Lower leg skin (tissue), 4 donors: ENCODE measurements around the gene TAOK3. TPM values are rescaled to one million over a fixed set of nuclear protein-coding genes. Genes with fewer than 3 reads are reported as not detected.

Source experiments
- DNase-seq, 2 donors: peaks; one replicate each; pipeline ENCODE4 v3.0.0-alpha.2; 2019; ENCODE audit warnings: low spot score in 2 of 2
- H3K4me3 ChIP-seq: fragments of 200-600 bp; sonication (generic); 2 replicates; pipeline ENCODE4 v1.5.1; 2017; ENCODE audit warnings: mild to moderate bottlenecking, low read depth; ENCODE audit not compliant: poor library complexity, severe bottlenecking
- POLR2A ChIP-seq, 2 donors: fragments of 450-650 bp; IDR thresholded peaks; one replicate each; pipeline ENCODE4 v1.6.1; 2016 to 2017; ENCODE audit warnings: antibody characterized with exemption in 2 of 2, mild to moderate bottlenecking in 1 of 2, moderate library complexity in 1 of 2
- WGBS, 2 donors: methylation state at CpG; one replicate each; pipeline ENCODE4 v1.1.5; 2018; 5-methylcytosine and 5-hydroxymethylcytosine counted together
- intact Hi-C: fragments of 100-400 bp; cut with DNase I; formaldehyde crosslinking; loops from one replicate; pipeline ENCODE4 v1.15.0; 2023; ENCODE audit warnings: low total_unique reads
- total RNA-seq, 4 donors: library from RNA; depleted of rRNA; stranded (reverse); fragments of >200 nt; gene quantifications; one replicate each; pipeline ENCODE4 v1.1.0, GENCODE V29; 2016
- TF ChIP-seq, protein P1 (sequence below), 3 donors: fragments of 450-650 bp; IDR thresholded peaks; one replicate each; pipeline ENCODE4 v1.5.1; 2016; ENCODE audit warnings: antibody characterized with exemption in 3 of 3, mild to moderate bottlenecking in 3 of 3, moderate library complexity in 2 of 3

TAOK3 gene
- total RNA-seq, 4 donors from 2014 or later: 15.7 to 46.6 (median 24.7) TPM

DNA sequence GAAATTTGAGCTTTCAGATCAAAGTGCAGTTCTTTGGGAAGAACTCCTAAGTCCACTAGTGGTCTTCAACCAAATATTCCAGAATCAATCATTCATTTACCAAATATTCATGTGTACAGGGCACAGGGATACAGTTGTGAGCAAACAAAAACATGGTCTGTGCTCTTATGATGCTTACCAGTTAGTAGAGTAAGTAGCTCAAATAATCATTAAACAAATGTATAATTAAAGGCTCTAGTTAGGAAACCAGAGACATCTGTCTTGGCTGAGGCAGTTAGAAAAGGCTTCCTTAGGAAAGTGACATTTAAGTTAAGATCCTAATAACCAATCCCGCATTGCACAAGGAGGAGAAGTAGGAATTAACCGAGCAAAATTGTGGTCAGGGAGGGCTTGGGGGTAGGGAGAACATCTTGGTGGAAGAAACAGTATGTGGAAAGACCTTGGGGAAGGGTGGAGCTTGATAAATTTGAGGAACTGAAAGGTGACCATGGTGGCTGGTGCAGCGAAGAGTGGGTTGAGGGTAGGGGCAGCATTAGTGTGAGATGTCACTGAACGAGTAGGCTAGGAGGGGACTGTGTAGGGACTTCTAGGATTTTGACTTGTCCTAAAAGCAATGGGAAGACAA, 196.8 kb downstream of the TAOK3 start:
- TF ChIP-seq, protein P1, sequence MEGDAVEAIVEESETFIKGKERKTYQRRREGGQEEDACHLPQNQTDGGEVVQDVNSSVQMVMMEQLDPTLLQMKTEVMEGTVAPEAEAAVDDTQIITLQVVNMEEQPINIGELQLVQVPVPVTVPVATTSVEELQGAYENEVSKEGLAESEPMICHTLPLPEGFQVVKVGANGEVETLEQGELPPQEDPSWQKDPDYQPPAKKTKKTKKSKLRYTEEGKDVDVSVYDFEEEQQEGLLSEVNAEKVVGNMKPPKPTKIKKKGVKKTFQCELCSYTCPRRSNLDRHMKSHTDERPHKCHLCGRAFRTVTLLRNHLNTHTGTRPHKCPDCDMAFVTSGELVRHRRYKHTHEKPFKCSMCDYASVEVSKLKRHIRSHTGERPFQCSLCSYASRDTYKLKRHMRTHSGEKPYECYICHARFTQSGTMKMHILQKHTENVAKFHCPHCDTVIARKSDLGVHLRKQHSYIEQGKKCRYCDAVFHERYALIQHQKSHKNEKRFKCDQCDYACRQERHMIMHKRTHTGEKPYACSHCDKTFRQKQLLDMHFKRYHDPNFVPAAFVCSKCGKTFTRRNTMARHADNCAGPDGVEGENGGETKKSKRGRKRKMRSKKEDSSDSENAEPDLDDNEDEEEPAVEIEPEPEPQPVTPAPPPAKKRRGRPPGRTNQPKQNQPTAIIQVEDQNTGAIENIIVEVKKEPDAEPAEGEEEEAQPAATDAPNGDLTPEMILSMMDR (IDR thresholded peaks at IDR 0.05): no peak
- no peak for TF ChIP-seq POLR2A (IDR thresholded peaks at IDR 0.05)
- intact Hi-C loops: no loop called here
- 88 to 91% methylated on average over 4 of the region's 4 CpGs for WGBS, 2 donors
- H3K4me3 ChIP-seq: no peak overlapping the region
- no peak for DNase-seq

GRCh38 chr12:118166946-118167345, 205.8 kb downstream of the TAOK3 start:
- WGBS, 2 donors: 74 to 77% methylated on average over 2 of the region's 2 CpGs
- DNase-seq: no peak
- intact Hi-C loops: no loop called here
- TF ChIP-seq, protein P1 (IDR thresholded peaks at IDR 0.05): no peak
- TF ChIP-seq POLR2A (IDR thresholded peaks at IDR 0.05): no peak
- no peak overlapping the region for H3K4me3 ChIP-seq

- TF ChIP-seq, protein P1 (IDR thresholded peaks at IDR 0.05): no peak
- TF ChIP-seq POLR2A (IDR thresholded peaks at IDR 0.05): no peak
- DNase-seq: no peak
- intact Hi-C loops: no loop called here
- 60 to 62% methylated on average over 6 of the region's 6 CpGs for WGBS, 2 donors
- H3K4me3 ChIP-seq: no peak overlapping the region
Observed at GRCh38 chr12:118164798-118165486, 207.8 kb downstream of the TAOK3 start.

- 98 to 99% methylated on average over 3 of the region's 3 CpGs for WGBS, 2 donors
- intact Hi-C loops: no loop called here
- no peak for TF ChIP-seq POLR2A (IDR thresholded peaks at IDR 0.05)
- TF ChIP-seq, protein P1 (IDR thresholded peaks at IDR 0.05): no peak
- no peak for DNase-seq
- no peak overlapping the region for H3K4me3 ChIP-seq
Observed at GRCh38 chr12:118160536-118160935, 212.2 kb downstream of the TAOK3 start.

- TF ChIP-seq, protein P1 (IDR thresholded peaks at IDR 0.05): no peak
- no peak for TF ChIP-seq POLR2A (IDR thresholded peaks at IDR 0.05)
- no peak overlapping the region for H3K4me3 ChIP-seq
- intact Hi-C loops: no loop called here
- DNase-seq: no peak
- WGBS, 2 donors: 86 to 87% methylated on average over 5 of the region's 5 CpGs
Observed at GRCh38 chr12:118151755-118152154, 221.0 kb downstream of the TAOK3 start.
